SK-N-SH (cell line): Measurements from ENCODE around the gene FBXO36.

ENCODE experiments used
- EZH2phosphoT487 ChIP-seq: fragments of 200-600 bp; sonication (generic); IDR thresholded peaks from 2 replicates; pipeline ENCODE4 v1.6.1; 2017; ENCODE audit warnings: low read depth, mixed run types, mild to moderate bottlenecking, antibody characterized with exemption, moderate library complexity, borderline replicate concordance
- FOSL2 ChIP-seq: IDR thresholded peaks from 2 replicates; pipeline ENCODE4 v1.4.0; 2012; ENCODE audit warnings: low read depth, mild to moderate bottlenecking, moderate library complexity, borderline replicate concordance
- MXI1 ChIP-seq: IDR thresholded peaks from 2 replicates; pipeline ENCODE4 v1.6.1; 2012; ENCODE audit warnings: mild to moderate bottlenecking, low read depth, low read length, improper control_type of control experiment
- POLR2AphosphoS5 ChIP-seq: IDR thresholded peaks from 2 replicates; pipeline ENCODE4 v1.6.1; 2012; ENCODE audit warnings: low read depth, low read length
- RAD21 ChIP-seq: IDR thresholded peaks from 2 replicates; pipeline ENCODE4 v1.6.1; 2012; ENCODE audit warnings: mild to moderate bottlenecking, low read length
- RCOR1 ChIP-seq: fragments of 150-350 bp; IDR thresholded peaks from 2 replicates; pipeline ENCODE4 v1.6.1; 2017; ENCODE audit warnings: antibody characterized with exemption, low read length
- RFX5 ChIP-seq: IDR thresholded peaks from 2 replicates; pipeline ENCODE4 v1.6.1; 2012; ENCODE audit warnings: mild to moderate bottlenecking, improper control_type of control experiment, low read length
- TAF1 ChIP-seq: IDR thresholded peaks from 2 replicates; pipeline ENCODE4 v1.6.1; 2012; ENCODE audit warnings: low read depth, mild to moderate bottlenecking, low read length, moderate library complexity, borderline replicate concordance
- TF ChIP-seq, protein P1 (sequence below): fragments of 200-600 bp; sonication (generic); IDR thresholded peaks from 2 replicates; pipeline ENCODE4 v1.6.1; 2017; ENCODE audit warnings: antibody characterized with exemption, mild to moderate bottlenecking, moderate library complexity
- TF ChIP-seq, protein P2 (sequence below): fragments of 150-350 bp; IDR thresholded peaks from 2 replicates; pipeline ENCODE4 v1.6.1; 2017; ENCODE audit warnings: antibody characterized with exemption, low read length, low read depth, borderline replicate concordance
- TF ChIP-seq, protein P3 (sequence below): IDR thresholded peaks from 2 replicates; pipeline ENCODE4 v1.4.0; 2012; ENCODE audit warnings: low read depth, borderline replicate concordance
- TF ChIP-seq, protein P4 (sequence below): IDR thresholded peaks from 2 replicates; pipeline ENCODE4 v1.4.0; 2012; ENCODE audit warnings: low read depth, borderline replicate concordance

DNA sequence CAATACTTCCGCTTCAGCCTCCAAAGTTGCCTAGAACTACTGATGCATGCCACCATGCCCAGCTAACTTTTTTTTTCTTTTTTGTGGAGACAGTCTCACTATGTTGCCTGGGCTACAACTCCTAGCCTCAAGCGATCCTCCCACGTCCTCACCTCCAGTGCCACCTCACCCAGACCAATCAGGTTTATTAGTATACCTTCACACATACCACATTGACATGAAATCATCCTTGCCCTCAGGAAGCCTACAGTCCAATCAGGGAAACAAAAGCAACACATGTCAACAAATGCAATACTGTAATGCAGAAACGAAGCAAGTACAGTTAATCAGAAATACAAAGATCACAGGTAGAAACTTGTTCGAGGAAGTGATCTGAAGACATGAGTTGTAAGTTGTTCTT, 4.5 kb upstream of the FBXO36 start:
- TF ChIP-seq RCOR1 (no peak), POLR2AphosphoS5 (no peak), EZH2phosphoT487 (no peak), RAD21 (no peak), RFX5 (no peak), FOSL2 (no peak), TAF1 (no peak), MXI1 (no peak)
- TF ChIP-seq, protein P1, sequence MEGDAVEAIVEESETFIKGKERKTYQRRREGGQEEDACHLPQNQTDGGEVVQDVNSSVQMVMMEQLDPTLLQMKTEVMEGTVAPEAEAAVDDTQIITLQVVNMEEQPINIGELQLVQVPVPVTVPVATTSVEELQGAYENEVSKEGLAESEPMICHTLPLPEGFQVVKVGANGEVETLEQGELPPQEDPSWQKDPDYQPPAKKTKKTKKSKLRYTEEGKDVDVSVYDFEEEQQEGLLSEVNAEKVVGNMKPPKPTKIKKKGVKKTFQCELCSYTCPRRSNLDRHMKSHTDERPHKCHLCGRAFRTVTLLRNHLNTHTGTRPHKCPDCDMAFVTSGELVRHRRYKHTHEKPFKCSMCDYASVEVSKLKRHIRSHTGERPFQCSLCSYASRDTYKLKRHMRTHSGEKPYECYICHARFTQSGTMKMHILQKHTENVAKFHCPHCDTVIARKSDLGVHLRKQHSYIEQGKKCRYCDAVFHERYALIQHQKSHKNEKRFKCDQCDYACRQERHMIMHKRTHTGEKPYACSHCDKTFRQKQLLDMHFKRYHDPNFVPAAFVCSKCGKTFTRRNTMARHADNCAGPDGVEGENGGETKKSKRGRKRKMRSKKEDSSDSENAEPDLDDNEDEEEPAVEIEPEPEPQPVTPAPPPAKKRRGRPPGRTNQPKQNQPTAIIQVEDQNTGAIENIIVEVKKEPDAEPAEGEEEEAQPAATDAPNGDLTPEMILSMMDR, result no peak
- TF ChIP-seq, protein P2, sequence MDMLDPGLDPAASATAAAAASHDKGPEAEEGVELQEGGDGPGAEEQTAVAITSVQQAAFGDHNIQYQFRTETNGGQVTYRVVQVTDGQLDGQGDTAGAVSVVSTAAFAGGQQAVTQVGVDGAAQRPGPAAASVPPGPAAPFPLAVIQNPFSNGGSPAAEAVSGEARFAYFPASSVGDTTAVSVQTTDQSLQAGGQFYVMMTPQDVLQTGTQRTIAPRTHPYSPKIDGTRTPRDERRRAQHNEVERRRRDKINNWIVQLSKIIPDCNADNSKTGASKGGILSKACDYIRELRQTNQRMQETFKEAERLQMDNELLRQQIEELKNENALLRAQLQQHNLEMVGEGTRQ, result no peak
- TF ChIP-seq, protein P3, sequence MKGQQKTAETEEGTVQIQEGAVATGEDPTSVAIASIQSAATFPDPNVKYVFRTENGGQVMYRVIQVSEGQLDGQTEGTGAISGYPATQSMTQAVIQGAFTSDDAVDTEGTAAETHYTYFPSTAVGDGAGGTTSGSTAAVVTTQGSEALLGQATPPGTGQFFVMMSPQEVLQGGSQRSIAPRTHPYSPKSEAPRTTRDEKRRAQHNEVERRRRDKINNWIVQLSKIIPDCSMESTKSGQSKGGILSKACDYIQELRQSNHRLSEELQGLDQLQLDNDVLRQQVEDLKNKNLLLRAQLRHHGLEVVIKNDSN, result no peak
- TF ChIP-seq, protein P4, sequence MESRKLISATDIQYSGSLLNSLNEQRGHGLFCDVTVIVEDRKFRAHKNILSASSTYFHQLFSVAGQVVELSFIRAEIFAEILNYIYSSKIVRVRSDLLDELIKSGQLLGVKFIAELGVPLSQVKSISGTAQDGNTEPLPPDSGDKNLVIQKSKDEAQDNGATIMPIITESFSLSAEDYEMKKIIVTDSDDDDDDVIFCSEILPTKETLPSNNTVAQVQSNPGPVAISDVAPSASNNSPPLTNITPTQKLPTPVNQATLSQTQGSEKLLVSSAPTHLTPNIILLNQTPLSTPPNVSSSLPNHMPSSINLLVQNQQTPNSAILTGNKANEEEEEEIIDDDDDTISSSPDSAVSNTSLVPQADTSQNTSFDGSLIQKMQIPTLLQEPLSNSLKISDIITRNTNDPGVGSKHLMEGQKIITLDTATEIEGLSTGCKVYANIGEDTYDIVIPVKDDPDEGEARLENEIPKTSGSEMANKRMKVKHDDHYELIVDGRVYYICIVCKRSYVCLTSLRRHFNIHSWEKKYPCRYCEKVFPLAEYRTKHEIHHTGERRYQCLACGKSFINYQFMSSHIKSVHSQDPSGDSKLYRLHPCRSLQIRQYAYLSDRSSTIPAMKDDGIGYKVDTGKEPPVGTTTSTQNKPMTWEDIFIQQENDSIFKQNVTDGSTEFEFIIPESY, result no peak
